Caco-2 (cell line): ENCODE data around the gene PRAC2. TPM values are rescaled to one million over a fixed set of nuclear protein-coding genes. Genes with fewer than 3 reads are reported as not detected.

ENCODE experiments used
- BruUV-seq: library from RNA; stranded (reverse); fragments of 400-500 nt; replicated peaks from 2 replicates; lab custom pipeline; 2021; lab: Mats Ljungman, UMichigan
- CTCF ChIA-PET: fragments of 300-600 bp; sonication (Branson Sonifier 250); formaldehyde crosslinking; loops from one replicate; lab custom pipeline; 2022; ENCODE audit warnings: antibody characterized with exemption; lab: Charles Lee
- POLR2A ChIA-PET: fragments of 300-600 bp; sonication (Branson Sonifier 250); formaldehyde crosslinking; loops from one replicate; lab custom pipeline; 2022; ENCODE audit warnings: antibody characterized with exemption; lab: Charles Lee
- DNase-seq, 2 experiments: peaks; one replicate each; pipeline versions ENCODE4 v3.0.0 to v3.0.0-alpha.2; 2020 to 2022
- H3K27me3 ChIP-seq: replicated peaks from 2 replicates; pipeline ENCODE4 v1.6.0; 2011; ENCODE audit warnings: low read length; ENCODE audit not compliant: control insufficient read depth, insufficient read depth
- H3K36me3 ChIP-seq: 2 replicates; pipeline ENCODE4 v1.5.1; 2011; ENCODE audit warnings: low read length; ENCODE audit not compliant: control insufficient read depth, insufficient read depth
- H3K4me1 ChIP-seq: fragments of 250-450 bp; sonication (Bioruptor Pico); 2 replicates; pipeline ENCODE4 v1.5.1; 2020; ENCODE audit warnings: mild to moderate bottlenecking
- H3K4me3 ChIP-seq: 2 replicates; pipeline ENCODE4 v1.5.1; 2011; ENCODE audit warnings: low read depth, mild to moderate bottlenecking, control low read depth, low read length
- H3K9me3 ChIP-seq: fragments of 250-450 bp; sonication (Bioruptor Pico); 2 replicates; pipeline ENCODE4 v1.5.1; 2020; ENCODE audit warnings: mild to moderate bottlenecking, moderate library complexity
- H3K27ac Mint-ChIP-seq: one replicate; pipeline ENCODE4 v1.8.0; 2022; ENCODE audit warnings: mixed read lengths; ENCODE audit not compliant: unreplicated experiment
- H3K27me3 Mint-ChIP-seq: one replicate; pipeline ENCODE4 v1.8.0; 2022; ENCODE audit warnings: mixed read lengths; ENCODE audit not compliant: insufficient read depth, unreplicated experiment
- H3K36me3 Mint-ChIP-seq: one replicate; pipeline ENCODE4 v1.8.0; 2022; ENCODE audit warnings: mild to moderate bottlenecking, mixed read lengths; ENCODE audit not compliant: insufficient read depth, unreplicated experiment
- H3K4me1 Mint-ChIP-seq: one replicate; pipeline ENCODE4 v1.8.0; 2022; ENCODE audit warnings: low read depth, mixed read lengths; ENCODE audit not compliant: unreplicated experiment
- H3K4me3 Mint-ChIP-seq: one replicate; pipeline ENCODE4 v1.8.0; 2022; ENCODE audit warnings: mild to moderate bottlenecking, moderate library complexity, mixed read lengths; ENCODE audit not compliant: unreplicated experiment
- H3K9me3 Mint-ChIP-seq: one replicate; pipeline ENCODE4 v1.8.0; 2022; ENCODE audit warnings: mixed read lengths; ENCODE audit not compliant: unreplicated experiment
- CTCF ChIP-seq, 2 experiments: fragments of 200-600 bp in 1 of 2; IDR thresholded peaks; 1 replicate in 1 of 2; 2 replicates in 1 of 2; pipeline versions ENCODE4 v1.5.1 to v1.8.0; 2011 to 2022; ENCODE audit warnings: antibody characterized with exemption in 1 of 2, control low read depth in 1 of 2, inconsistent platforms in 1 of 2, low read depth in 1 of 2, low read length in 1 of 2, mild to moderate bottlenecking in 1 of 2, moderate library complexity in 1 of 2; ENCODE audit not compliant: insufficient read depth in 1 of 2, severe bottlenecking in 1 of 2, unreplicated experiment in 1 of 2
- intact Hi-C: fragments of 100-400 bp; cut with micrococcal nuclease; formaldehyde crosslinking; loops from one replicate; pipeline ENCODE4 v1.10.0; 2022; ENCODE audit not compliant: unreplicated experiment
- total RNA-seq: library from RNA; stranded (reverse); gene quantifications from 2 replicates; pipeline ENCODE4 v1.2.3, GENCODE V29; 2022

Gene PRAC2
- total RNA-seq, 1 experiment from 2014 or later = not detected

- no peaks in the 10 kb centered on the region for H3K9me3 Mint-ChIP-seq
- peaks cover 1% of the 10 kb centered on the region for H3K27me3 Mint-ChIP-seq
- no peak for TF ChIP-seq CTCF (IDR thresholded peaks at IDR 0.05; ENCODE audit: insufficient read depth in 1 of 2, low read depth in 1 of 2, low read length in 1 of 2, severe bottlenecking in 1 of 2, unreplicated experiment in 1 of 2)
- H3K36me3 ChIP-seq = no peaks in the 10 kb centered on the region
- CTCF ChIA-PET = interaction anchor here (0.5 to 1.2 kb wide), 2 partner anchors 29 to 79 kb away, joined by 3 to 4 read pairs; partner anchors contain the start of gene HOXB13
- no TSS peak for BruUV-seq
- no peak overlapping the region for H3K4me3 Mint-ChIP-seq
- H3K27me3 ChIP-seq = no peaks in the 10 kb centered on the region
- H3K4me1 Mint-ChIP-seq = peaks cover 13% of the 10 kb centered on the region
- no peaks in the 10 kb centered on the region for H3K9me3 ChIP-seq
- H3K4me3 ChIP-seq = no peak overlapping the region
- intact Hi-C loops = no loop called here
- no peaks in the 10 kb centered on the region for H3K4me1 ChIP-seq
- POLR2A ChIA-PET = interaction anchor here (0.6 kb wide), 1 partner anchor 297 kb away, joined by 3 read pairs; no protein-coding TSS in a partner anchor
- H3K27ac Mint-ChIP-seq = no peak overlapping the region
- no peak for DNase-seq
- no peaks in the 10 kb centered on the region for H3K36me3 Mint-ChIP-seq
Observed at GRCh38 chr17:48757524-48757961, 34.6 kb downstream of the PRAC2 start.

- no peaks in the 10 kb centered on the region for H3K36me3 ChIP-seq
- Mint-ChIP-seq H3K4me3 (no peak overlapping the region), H3K27me3 (peaks cover 10% of the 10 kb centered on the region), H3K36me3 (no peaks in the 10 kb centered on the region), H3K9me3 (no peaks in the 10 kb centered on the region), H3K27ac (no peak overlapping the region), H3K4me1 (peaks cover 13% of the 10 kb centered on the region)
- no peaks in the 10 kb centered on the region for H3K4me1 ChIP-seq
- no peak overlapping the region for H3K4me3 ChIP-seq
- BruUV-seq = no TSS peak
- intact Hi-C loops = no loop called here
- TF ChIP-seq CTCF (IDR thresholded peaks at IDR 0.05; ENCODE audit: insufficient read depth in 1 of 2, low read depth in 1 of 2, low read length in 1 of 2, severe bottlenecking in 1 of 2, unreplicated experiment in 1 of 2) = no peak
- ChIA-PET CTCF (interaction anchor here (1.2 kb wide), 1 partner anchor 32 kb away, joined by 3 read pairs; no protein-coding TSS in a partner anchor), POLR2A (no interaction called here)
- DNase-seq = no peak
- H3K9me3 ChIP-seq = no peaks in the 10 kb centered on the region
- H3K27me3 ChIP-seq = no peaks in the 10 kb centered on the region
Observed at GRCh38 chr17:48759288-48759687, 36.3 kb downstream of the PRAC2 start.

GRCh38 chr17:48760411-48760810 lies 37.4 kb downstream of the PRAC2 start:
- ChIA-PET POLR2A (no interaction called here), CTCF (no interaction called here)
- Histone ChIP-seq H3K9me3 (no peaks in the 10 kb centered on the region), H3K4me3 (no peak overlapping the region), H3K36me3 (no peaks in the 10 kb centered on the region), H3K27me3 (no peaks in the 10 kb centered on the region), H3K4me1 (no peaks in the 10 kb centered on the region)
- DNase-seq = no peak
- intact Hi-C loops = no loop called here
- Mint-ChIP-seq H3K36me3 (no peaks in the 10 kb centered on the region), H3K27me3 (peaks cover 13% of the 10 kb centered on the region), H3K4me1 (peaks cover 13% of the 10 kb centered on the region), H3K4me3 (no peak overlapping the region), H3K27ac (no peak overlapping the region), H3K9me3 (no peaks in the 10 kb centered on the region)
- no peak for TF ChIP-seq CTCF (IDR thresholded peaks at IDR 0.05; ENCODE audit: insufficient read depth in 1 of 2, low read depth in 1 of 2, low read length in 1 of 2, severe bottlenecking in 1 of 2, unreplicated experiment in 1 of 2)
- BruUV-seq = no TSS peak
